Activated naive CD8-positive, alpha-beta T cell treated with anti-CD3 and anti-CD28 coated beads, Interleukin-2, amount 50 U/mL, for 16 hours (primary cell): ENCODE measurements around the gene TNPO3.

Source experiments
- DNase-seq: peaks from one replicate; pipeline ENCODE4 v3.0.0-alpha.2; 2020; ENCODE audit warnings: low read depth, low spot score

Gene TNPO3

DNA sequence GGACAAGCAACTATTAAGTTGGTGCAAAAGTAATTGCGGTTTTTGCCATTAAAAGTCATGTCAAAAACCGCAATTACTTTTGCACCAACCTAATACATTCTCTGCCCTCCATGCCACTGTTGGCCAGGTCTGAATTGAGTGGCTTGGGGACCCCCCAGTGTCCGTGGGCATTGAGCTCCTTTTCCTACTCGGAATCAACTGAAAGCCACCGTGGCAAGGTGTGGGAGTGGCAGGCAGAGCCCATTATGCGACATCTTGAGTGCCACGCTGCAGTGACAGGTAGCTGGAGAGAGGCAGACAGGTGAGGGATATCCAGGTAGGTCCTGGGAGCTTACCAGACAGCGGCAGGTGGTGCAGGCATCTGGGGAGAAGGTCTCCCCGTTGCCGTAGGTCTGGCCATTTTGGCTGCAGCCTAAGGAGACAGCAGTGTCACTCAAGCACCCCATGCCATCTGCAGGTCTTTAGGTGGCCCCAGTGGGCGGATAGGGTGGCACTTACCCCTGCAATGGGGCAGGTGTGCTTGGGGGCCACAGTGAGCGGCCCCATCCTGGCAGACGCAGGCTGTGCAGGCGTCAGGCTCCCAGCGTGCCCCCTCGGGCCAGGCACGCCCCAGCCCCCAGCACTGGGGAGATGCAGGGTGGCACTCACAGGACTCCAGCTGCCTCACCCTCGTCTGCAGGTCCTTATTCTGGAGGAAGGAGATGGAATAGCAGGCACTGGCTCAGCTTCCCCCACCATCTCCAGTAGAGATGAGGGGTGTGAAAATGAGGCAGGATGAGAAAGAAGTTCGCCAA is 147.9 kb downstream of the TNPO3 start:
- no peak for DNase-seq

DNA sequence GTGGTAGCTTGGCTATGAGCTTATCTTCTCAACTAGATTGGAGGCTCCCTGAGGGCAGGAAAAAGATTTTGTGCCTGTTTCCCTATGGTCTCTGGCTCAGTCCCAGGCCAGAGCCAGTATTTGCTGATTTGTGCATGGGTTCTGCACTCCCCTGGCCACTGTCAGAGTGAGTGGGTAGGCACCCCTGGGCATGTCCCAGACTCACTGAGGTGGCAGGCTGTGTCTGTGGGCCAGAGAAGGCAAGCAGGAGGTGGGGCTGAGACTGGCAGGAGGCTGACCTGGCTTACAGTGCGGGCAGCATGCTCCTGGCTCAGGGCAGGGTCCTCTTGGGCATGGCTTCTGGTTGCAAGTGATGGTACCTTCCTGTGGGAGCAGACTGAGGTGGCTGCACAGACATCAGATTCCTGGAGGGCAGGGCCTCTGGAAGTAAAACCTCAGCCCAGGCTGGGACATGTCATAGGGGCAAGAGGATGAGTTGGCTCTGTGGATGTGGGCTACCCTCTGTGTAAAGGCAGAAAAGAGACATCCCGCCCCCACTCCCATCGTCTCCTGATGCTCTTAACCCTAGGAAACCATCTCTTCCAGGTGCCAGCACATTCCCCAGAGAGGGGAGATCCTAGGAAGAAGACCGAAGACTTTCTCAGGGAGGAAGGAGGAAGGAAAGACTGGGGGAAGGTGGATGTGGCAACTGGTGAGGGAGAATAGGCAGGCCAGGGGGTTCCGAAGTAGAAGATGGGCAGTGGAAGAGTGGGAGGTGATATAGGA is 148.7 kb downstream of the TNPO3 start:
- no peak for DNase-seq

DNA sequence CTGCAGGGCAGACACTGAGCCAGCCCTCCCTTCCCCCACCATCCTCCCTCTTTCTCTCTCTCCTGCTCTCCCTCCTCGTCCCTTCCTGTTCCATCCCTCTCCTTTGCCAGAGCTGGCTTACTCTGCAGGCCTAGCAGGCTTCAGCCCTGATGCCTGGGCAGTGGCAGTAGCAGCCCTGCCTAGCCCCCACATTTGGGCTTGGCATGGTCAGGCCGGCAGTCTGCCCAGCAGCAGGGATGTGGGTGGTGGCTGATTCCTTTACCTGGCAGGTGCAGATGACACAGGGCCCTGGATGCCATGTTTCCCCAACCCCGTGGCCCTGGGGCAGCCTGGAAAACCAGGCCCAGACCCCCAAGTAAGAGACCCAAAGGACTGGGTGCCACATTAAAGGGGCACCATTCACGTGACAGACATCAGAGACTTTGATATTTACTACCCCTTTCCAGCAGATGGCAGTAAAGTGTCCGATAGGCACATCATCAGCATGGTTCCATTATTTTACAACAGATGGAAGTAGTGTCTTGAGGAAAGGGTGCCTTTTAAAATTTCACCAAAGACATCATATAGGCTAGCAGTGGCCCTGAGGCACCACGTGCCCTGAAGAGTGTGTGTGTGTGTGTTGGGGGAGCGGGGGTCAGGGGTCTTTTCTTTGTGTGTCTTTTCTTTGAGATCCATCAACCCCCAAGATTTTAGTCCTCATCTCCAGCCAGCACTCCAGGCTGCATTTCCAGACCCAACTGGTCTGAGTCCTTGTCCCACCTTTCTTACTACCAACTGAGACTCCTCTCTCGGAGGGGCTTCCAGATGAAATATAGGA is 150.3 kb downstream of the TNPO3 start:
- no peak for DNase-seq
